ENCODE results near the gene MRPL14.

GRCh38 chr6:44107017-44107416 lies 20.2 kb downstream of the MRPL14 start:
- no peak for TF ChIP-seq CTCF (IDR thresholded peaks at IDR 0.05)
- no peak for TF ChIP-seq POLR2A (IDR thresholded peaks at IDR 0.05)

Measured in testis (tissue), 2 donors.